ENCODE data around the gene KIF26B.

KIF26B gene

GRCh38 chr1:245154429-245155271 lies at the start of gene KIF26B:
KIF26B (plus strand) TSS chr1:245154985; CDS start chr1:245155425, 440 bp downstream.
- TF ChIP-seq, protein P1, sequence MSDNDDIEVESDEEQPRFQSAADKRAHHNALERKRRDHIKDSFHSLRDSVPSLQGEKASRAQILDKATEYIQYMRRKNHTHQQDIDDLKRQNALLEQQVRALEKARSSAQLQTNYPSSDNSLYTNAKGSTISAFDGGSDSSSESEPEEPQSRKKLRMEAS (IDR thresholded peaks at IDR 0.05; ENCODE audit: low read depth, low read length), result no peak
- TF ChIP-seq POLR2A (IDR thresholded peaks at IDR 0.05; ENCODE audit: extremely low read depth, insufficient read length) (no peak), MYC (IDR thresholded peaks at IDR 0.05; ENCODE audit: low read depth, low read length) (peak; percentile 22; the same call in 1 of the 2 replicates)
- TF ChIP-seq, protein P2, sequence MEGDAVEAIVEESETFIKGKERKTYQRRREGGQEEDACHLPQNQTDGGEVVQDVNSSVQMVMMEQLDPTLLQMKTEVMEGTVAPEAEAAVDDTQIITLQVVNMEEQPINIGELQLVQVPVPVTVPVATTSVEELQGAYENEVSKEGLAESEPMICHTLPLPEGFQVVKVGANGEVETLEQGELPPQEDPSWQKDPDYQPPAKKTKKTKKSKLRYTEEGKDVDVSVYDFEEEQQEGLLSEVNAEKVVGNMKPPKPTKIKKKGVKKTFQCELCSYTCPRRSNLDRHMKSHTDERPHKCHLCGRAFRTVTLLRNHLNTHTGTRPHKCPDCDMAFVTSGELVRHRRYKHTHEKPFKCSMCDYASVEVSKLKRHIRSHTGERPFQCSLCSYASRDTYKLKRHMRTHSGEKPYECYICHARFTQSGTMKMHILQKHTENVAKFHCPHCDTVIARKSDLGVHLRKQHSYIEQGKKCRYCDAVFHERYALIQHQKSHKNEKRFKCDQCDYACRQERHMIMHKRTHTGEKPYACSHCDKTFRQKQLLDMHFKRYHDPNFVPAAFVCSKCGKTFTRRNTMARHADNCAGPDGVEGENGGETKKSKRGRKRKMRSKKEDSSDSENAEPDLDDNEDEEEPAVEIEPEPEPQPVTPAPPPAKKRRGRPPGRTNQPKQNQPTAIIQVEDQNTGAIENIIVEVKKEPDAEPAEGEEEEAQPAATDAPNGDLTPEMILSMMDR (IDR thresholded peaks at IDR 0.05; ENCODE audit: low read depth, low read length), result no peak
- peak within 1 kb of the TSS; percentile 32 for H3K4me3 ChIP-seq (ENCODE audit: low read depth, low read length)
- peak; percentile 72 for DNase-seq (ENCODE audit: low read depth)

- TF ChIP-seq, protein P1 (IDR thresholded peaks at IDR 0.05; ENCODE audit: low read depth, low read length), result no peak
- no peak for TF ChIP-seq MYC (IDR thresholded peaks at IDR 0.05; ENCODE audit: low read depth, low read length)
- TF ChIP-seq POLR2A (IDR thresholded peaks at IDR 0.05; ENCODE audit: extremely low read depth, insufficient read length), result no peak
- TF ChIP-seq, protein P2 (IDR thresholded peaks at IDR 0.05; ENCODE audit: low read depth, low read length), result no peak
- H3K4me3 ChIP-seq (ENCODE audit: low read depth, low read length), result no peak overlapping the region
- DNase-seq (ENCODE audit: low read depth), result no peak
Observed at GRCh38 chr1:245105042-245105441, 49.7 kb upstream of the KIF26B start.

- no peak for DNase-seq (ENCODE audit: low read depth)
- TF ChIP-seq MYC (IDR thresholded peaks at IDR 0.05; ENCODE audit: low read depth, low read length), result no peak
- TF ChIP-seq, protein P1 (IDR thresholded peaks at IDR 0.05; ENCODE audit: low read depth, low read length), result no peak
- no peak for TF ChIP-seq POLR2A (IDR thresholded peaks at IDR 0.05; ENCODE audit: extremely low read depth, insufficient read length)
- TF ChIP-seq, protein P2 (IDR thresholded peaks at IDR 0.05; ENCODE audit: low read depth, low read length), result no peak
- no peak overlapping the region for H3K4me3 ChIP-seq (ENCODE audit: low read depth, low read length)
Observed at GRCh38 chr1:245105815-245106410, 48.9 kb upstream of the KIF26B start.

- H3K4me3 ChIP-seq (ENCODE audit: low read depth, low read length), result no peak overlapping the region
- TF ChIP-seq POLR2A (IDR thresholded peaks at IDR 0.05; ENCODE audit: extremely low read depth, insufficient read length) (no peak), MYC (IDR thresholded peaks at IDR 0.05; ENCODE audit: low read depth, low read length) (no peak)
- TF ChIP-seq, protein P1 (IDR thresholded peaks at IDR 0.05; ENCODE audit: low read depth, low read length), result no peak
- TF ChIP-seq, protein P2 (IDR thresholded peaks at IDR 0.05; ENCODE audit: low read depth, low read length), result no peak
- no peak for DNase-seq (ENCODE audit: low read depth)
Observed at GRCh38 chr1:245107776-245108114, 47.0 kb upstream of the KIF26B start.

DNA sequence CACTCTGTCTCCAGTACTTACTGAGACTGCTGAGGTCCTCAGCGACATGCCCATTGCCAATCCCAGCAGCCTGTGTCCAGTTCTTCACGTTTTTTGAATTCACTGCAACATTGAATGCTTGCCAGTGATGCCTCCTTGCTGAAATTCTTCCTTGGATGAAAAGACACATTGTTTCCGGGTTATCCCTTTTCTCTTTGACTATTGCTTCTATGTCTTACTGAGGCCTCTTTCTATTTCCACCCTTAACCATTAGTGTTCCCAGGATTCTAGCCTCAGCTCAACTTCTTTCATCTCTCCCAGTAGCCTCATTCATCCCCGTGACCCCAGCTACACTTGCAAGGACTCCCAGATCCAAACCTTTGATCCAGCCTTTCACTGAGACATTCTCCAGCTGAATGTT lies 46.5 kb upstream of the KIF26B start:
- DNase-seq (ENCODE audit: low read depth), result no peak
- TF ChIP-seq, protein P1 (IDR thresholded peaks at IDR 0.05; ENCODE audit: low read depth, low read length), result no peak
- no peak for TF ChIP-seq MYC (IDR thresholded peaks at IDR 0.05; ENCODE audit: low read depth, low read length)
- H3K4me3 ChIP-seq (ENCODE audit: low read depth, low read length), result no peak overlapping the region

DNA sequence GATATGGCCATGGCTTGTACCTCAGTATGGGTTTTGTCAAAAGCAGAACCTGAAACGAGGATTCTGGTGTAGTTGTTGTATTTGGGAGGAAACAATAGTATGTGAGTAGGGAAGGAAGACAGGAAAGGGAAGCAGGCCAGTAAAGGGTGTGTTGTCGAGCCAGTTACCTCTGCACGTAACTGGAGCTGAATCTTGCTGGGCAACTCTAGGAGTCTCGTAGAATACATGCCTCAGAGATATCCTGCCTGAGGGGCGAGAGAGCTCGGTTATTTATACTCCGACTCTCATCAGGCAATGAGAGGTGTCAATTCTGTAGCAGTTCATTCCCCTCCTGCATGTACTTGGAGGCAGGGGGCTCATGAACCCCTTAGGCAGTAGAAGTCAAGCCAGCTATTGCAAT lies 45.9 kb upstream of the KIF26B start:
- DNase-seq (ENCODE audit: low read depth), result no peak
- H3K4me3 ChIP-seq (ENCODE audit: low read depth, low read length), result no peak overlapping the region
- no peak for TF ChIP-seq MYC (IDR thresholded peaks at IDR 0.05; ENCODE audit: low read depth, low read length)
- TF ChIP-seq, protein P1 (IDR thresholded peaks at IDR 0.05; ENCODE audit: low read depth, low read length), result no peak
- TF ChIP-seq, protein P2 (IDR thresholded peaks at IDR 0.05; ENCODE audit: low read depth, low read length), result no peak
- no peak for TF ChIP-seq POLR2A (IDR thresholded peaks at IDR 0.05; ENCODE audit: extremely low read depth, insufficient read length)

Data from NB4 (cell line).